Sigmoid colon (tissue), 7 donors: ENCODE results near the gene ARHGAP44. TPM values are rescaled to one million over a fixed set of nuclear protein-coding genes. Genes with fewer than 3 reads are reported as not detected.

Experiments
- DNase-seq: peaks from one replicate; pipeline ENCODE4 v3.0.0-alpha.2; 2019
- H3K27ac ChIP-seq, 4 donors: fragments of 200-600 bp; sonication (generic); one replicate each; pipeline ENCODE4 v1.5.1; 2016 to 2019; ENCODE audit warnings: mild to moderate bottlenecking in 1 of 4
- H3K27me3 ChIP-seq, 3 donors: fragments of 200-600 bp; sonication (generic); one replicate each; pipeline ENCODE4 v1.5.1; 2019; ENCODE audit warnings: mild to moderate bottlenecking in 1 of 3
- H3K36me3 ChIP-seq, 4 donors: fragments of 200-600 bp; sonication (generic); one replicate each; pipeline ENCODE4 v1.5.1; 2016 to 2019
- H3K4me1 ChIP-seq, 4 donors: fragments of 200-600 bp; sonication (generic); one replicate each; pipeline ENCODE4 v1.5.1; 2017 to 2019
- H3K4me3 ChIP-seq, 4 donors: fragments of 200-600 bp; sonication (generic); one replicate each; pipeline ENCODE4 v1.5.1; 2017 to 2019; ENCODE audit warnings: mild to moderate bottlenecking in 2 of 4, moderate library complexity in 1 of 4
- H3K9me3 ChIP-seq, 4 donors: fragments of 200-600 bp in 3 of 4; sonication (generic) in 3 of 4; one replicate each; pipeline versions ENCODE4 v1.5.1 to v1.6.1; 2013 to 2019
- EP300 ChIP-seq, 4 donors: sonication (generic); formaldehyde crosslinking; IDR thresholded peaks; one replicate each; pipeline ENCODE4 v1.6.1; 2017; ENCODE audit warnings: antibody characterized with exemption in 4 of 4
- POLR2A ChIP-seq, 2 donors: fragments of 450-650 bp; IDR thresholded peaks; one replicate each; pipeline ENCODE4 v1.6.1; 2016; ENCODE audit warnings: antibody characterized with exemption in 2 of 2, mild to moderate bottlenecking in 2 of 2, moderate library complexity in 2 of 2
- POLR2AphosphoS5 ChIP-seq, 4 donors: sonication (generic); formaldehyde crosslinking; IDR thresholded peaks; one replicate each; pipeline ENCODE4 v1.6.1; 2017; ENCODE audit warnings: antibody characterized with exemption in 4 of 4
- WGBS, 2 donors: extraction: QIAGEN DNeasy Blood & Tissue Kit; methylation state at CpG; one replicate each; pipeline ENCODE4 v1.1.7; 2013; 5-methylcytosine and 5-hydroxymethylcytosine counted together
- intact Hi-C: fragments of 100-400 bp; cut with DNase I; formaldehyde crosslinking; loops from one replicate; pipeline ENCODE4 v1.15.1; 2023
- polyA plus RNA-seq, 3 donors: library from polyadenylated mRNA; stranded (reverse); fragments of 200-250 nt; gene quantifications; one replicate each; pipeline ENCODE4 v1.2.3, GENCODE V29; 2013
- total RNA-seq, 4 donors: library from RNA; depleted of rRNA; stranded (reverse); fragments of >200 nt; gene quantifications; one replicate each; pipeline ENCODE4 v1.1.0, GENCODE V29; 2016
- TF ChIP-seq, protein P1 (sequence below), 4 experiments: fragments of 450-650 bp in 3 of 4; fragments of 200-600 bp in 1 of 4; IDR thresholded peaks; one replicate each; pipeline ENCODE4 v1.5.1; 2016 to 2019; ENCODE audit warnings: antibody characterized with exemption in 4 of 4, mild to moderate bottlenecking in 3 of 4, moderate library complexity in 2 of 4
- donor health status: healthy with polysubstance abuse.
- donor health status: Bipolar disorder and iron deficiency.
- donor health status: healthy.

The ARHGAP44 gene
- total and polyA plus RNA-seq, 7 donors = 2.6 to 23.8 (median 6.4) TPM

DNA sequence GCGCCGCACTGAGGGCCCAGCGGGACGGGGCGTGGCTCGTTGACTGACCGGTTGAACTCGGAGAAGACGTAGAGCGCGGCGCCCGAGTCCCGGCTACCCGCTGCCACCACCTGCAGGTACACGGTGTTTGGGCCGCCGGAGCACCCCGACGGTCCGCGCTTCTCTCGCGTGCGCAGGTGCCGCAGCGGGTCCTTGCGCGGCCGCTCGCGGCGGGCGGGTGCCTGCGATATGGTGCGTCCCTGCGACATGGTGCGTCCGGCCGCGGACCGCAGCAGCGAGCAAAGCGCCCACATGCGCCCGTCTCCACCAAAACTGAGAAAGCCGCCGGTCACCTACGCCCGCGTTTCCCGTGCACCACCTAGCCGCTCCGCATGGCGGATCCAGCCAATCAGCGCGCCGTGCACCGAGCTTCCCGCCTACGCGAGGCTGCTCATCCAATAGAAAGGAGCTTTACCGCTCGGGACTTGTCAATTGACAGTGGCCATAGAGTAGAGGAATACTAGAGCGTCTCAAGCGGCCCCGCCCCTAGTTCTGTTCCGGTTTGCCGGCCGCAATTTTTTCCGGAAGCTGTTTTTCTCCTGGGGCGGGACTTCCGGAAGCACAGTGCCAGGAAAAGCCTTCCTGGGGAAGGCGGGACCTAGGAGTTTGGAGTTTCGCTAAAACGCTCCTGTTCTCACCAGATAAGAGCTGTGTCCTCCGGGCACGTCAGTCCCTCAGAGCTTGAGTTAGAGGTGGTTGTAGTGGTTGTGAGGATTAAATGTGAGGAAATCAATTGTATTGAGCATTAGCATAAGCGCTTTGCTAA is 228.6 kb downstream of the ARHGAP44 start, which contains the start of gene ELAC2:
Gene ELAC2, minus strand, starts transcription at position 373 of the 805 bp plus-strand sequence. Its CDS starts 80 bp downstream, at position 293.
- Histone ChIP-seq H3K9me3 (no peaks in the 10 kb centered on the region), H3K36me3 (peaks cover 6 to 39% (median 24%) of the 10 kb centered on the region in 4 donors), H3K27ac (peak within 1 kb of the TSS; percentile 86 to 93 (median 88)), H3K4me1 (peaks cover 0 to 23% (median 16%) of the 10 kb centered on the region in 4 donors), H3K4me3 (peak within 1 kb of the TSS; percentile 89 to 100 (median 94)), H3K27me3 (no peaks in the 10 kb centered on the region)
- peak; percentile 99 for DNase-seq
- TF ChIP-seq POLR2A (IDR thresholded peaks at IDR 0.05) (peak in 1 of 2 donors; percentile 51), EP300 (IDR thresholded peaks at IDR 0.05) (no peak), POLR2AphosphoS5 (IDR thresholded peaks at IDR 0.05) (peak; percentile 65 to 85 (median 84))
- TF ChIP-seq, protein P1, sequence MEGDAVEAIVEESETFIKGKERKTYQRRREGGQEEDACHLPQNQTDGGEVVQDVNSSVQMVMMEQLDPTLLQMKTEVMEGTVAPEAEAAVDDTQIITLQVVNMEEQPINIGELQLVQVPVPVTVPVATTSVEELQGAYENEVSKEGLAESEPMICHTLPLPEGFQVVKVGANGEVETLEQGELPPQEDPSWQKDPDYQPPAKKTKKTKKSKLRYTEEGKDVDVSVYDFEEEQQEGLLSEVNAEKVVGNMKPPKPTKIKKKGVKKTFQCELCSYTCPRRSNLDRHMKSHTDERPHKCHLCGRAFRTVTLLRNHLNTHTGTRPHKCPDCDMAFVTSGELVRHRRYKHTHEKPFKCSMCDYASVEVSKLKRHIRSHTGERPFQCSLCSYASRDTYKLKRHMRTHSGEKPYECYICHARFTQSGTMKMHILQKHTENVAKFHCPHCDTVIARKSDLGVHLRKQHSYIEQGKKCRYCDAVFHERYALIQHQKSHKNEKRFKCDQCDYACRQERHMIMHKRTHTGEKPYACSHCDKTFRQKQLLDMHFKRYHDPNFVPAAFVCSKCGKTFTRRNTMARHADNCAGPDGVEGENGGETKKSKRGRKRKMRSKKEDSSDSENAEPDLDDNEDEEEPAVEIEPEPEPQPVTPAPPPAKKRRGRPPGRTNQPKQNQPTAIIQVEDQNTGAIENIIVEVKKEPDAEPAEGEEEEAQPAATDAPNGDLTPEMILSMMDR (IDR thresholded peaks at IDR 0.05) = peak in 1 of 4 experiments; percentile 18
- WGBS, 2 donors = 0 to 1% methylated on average over 79 of the region's 79 CpGs
- intact Hi-C loops = loop anchor here (10.0 kb wide), 1 partner anchor 1023 kb away; the partner anchor contains the start of gene ZNF18

DNA sequence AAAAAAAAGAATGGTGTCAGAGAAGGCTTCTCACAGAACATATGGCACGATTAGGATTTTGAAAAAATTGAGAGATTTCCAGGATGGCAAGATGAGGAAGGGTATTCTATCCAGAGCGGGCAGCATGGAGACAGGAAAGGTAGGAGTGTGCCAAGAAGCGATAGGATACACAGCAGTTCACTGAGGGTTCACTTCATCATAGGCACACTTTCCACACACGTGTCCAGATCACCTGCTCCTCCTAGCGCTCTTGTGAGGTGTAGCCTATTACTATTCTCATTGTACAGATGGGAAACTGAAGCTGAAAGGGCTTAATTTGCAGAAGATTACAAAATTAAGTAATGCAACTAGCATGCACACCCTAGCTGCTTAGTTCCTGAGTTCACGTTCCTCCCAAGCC is 234.7 kb downstream of the ARHGAP44 start:
- TF ChIP-seq POLR2A (IDR thresholded peaks at IDR 0.05) = no peak
- TF ChIP-seq, protein P1 (IDR thresholded peaks at IDR 0.05) = no peak
- no peak for TF ChIP-seq EP300 (IDR thresholded peaks at IDR 0.05)
- TF ChIP-seq POLR2AphosphoS5 (IDR thresholded peaks at IDR 0.05) = no peak
- DNase-seq = no peak
- 40 to 73% methylated on average over 6 of the region's 6 CpGs for WGBS, 2 donors
- Histone ChIP-seq H3K36me3 (no peaks in the 10 kb centered on the region), H3K4me1 (peaks cover 0 to 6% (median 0%) of the 10 kb centered on the region in 4 donors), H3K27me3 (no peaks in the 10 kb centered on the region), H3K4me3 (no peak overlapping the region), H3K9me3 (no peaks in the 10 kb centered on the region), H3K27ac (no peak overlapping the region)
- intact Hi-C loops = loop anchor here (10.0 kb wide), 1 partner anchor 1281 kb away; the partner anchor contains the start of gene HS3ST3B1

GRCh38 chr17:13024526-13025257 is 235.4 kb downstream of the ARHGAP44 start:
- intact Hi-C loops = loop anchor here (10.0 kb wide), 1 partner anchor 1280 kb away; the partner anchor contains the start of gene HS3ST3B1
- Histone ChIP-seq H3K4me3 (peak overlapping the region in 1 of 4 donors; percentile 27), H3K36me3 (no peaks in the 10 kb centered on the region)

GRCh38 chr17:13025258-13025627 is 235.9 kb downstream of the ARHGAP44 start:
- H3K27ac ChIP-seq = no peak overlapping the region
- no peaks in the 10 kb centered on the region for H3K27me3 ChIP-seq
- no peak for DNase-seq
- 36 to 71% methylated on average over 5 of the region's 5 CpGs for WGBS, 2 donors
- intact Hi-C loops = loop anchor here (10.0 kb wide), 1 partner anchor 1280 kb away; the partner anchor contains the start of gene HS3ST3B1
- no peak overlapping the region for H3K4me3 ChIP-seq
- no peak for TF ChIP-seq EP300 (IDR thresholded peaks at IDR 0.05)
- no peak for TF ChIP-seq POLR2AphosphoS5 (IDR thresholded peaks at IDR 0.05)
- TF ChIP-seq, protein P1 (IDR thresholded peaks at IDR 0.05) = no peak
- no peak for TF ChIP-seq POLR2A (IDR thresholded peaks at IDR 0.05)
- H3K4me1 ChIP-seq = peaks cover 0 to 6% (median 0%) of the 10 kb centered on the region in 4 donors
- no peaks in the 10 kb centered on the region for H3K36me3 ChIP-seq
- no peaks in the 10 kb centered on the region for H3K9me3 ChIP-seq

More at GRCh38 chr17:13024526-13025257, 235.4 kb downstream of the ARHGAP44 start:
- 22 to 31% methylated on average over 19 of the region's 19 CpGs for WGBS, 2 donors
- Histone ChIP-seq H3K9me3 (no peaks in the 10 kb centered on the region), H3K27ac (no peak overlapping the region), H3K27me3 (no peaks in the 10 kb centered on the region), H3K4me1 (peaks cover 0 to 6% (median 0%) of the 10 kb centered on the region in 4 donors)
- no peak for DNase-seq
- no peak for TF ChIP-seq POLR2A (IDR thresholded peaks at IDR 0.05)
- no peak for TF ChIP-seq POLR2AphosphoS5 (IDR thresholded peaks at IDR 0.05)
- no peak for TF ChIP-seq EP300 (IDR thresholded peaks at IDR 0.05)
- TF ChIP-seq, protein P1 (IDR thresholded peaks at IDR 0.05) = peak; percentile 23 to 95 (median 74)
